GM12878 (cell line): ENCODE data around the gene GIGYF2. TPM values are rescaled to one million over a fixed set of nuclear protein-coding genes. Genes with fewer than 3 reads are reported as not detected.

Experiments
- BACH1 ChIP-seq: fragments of 450-650 bp; IDR thresholded peaks from 2 replicates; pipeline ENCODE4 v1.6.1; 2017; ENCODE audit warnings: mild to moderate bottlenecking, borderline replicate concordance
- LARP7 ChIP-seq: fragments of 450-650 bp; IDR thresholded peaks from 2 replicates; pipeline ENCODE4 v1.6.1; 2017; ENCODE audit warnings: mild to moderate bottlenecking
- MYC ChIP-seq: IDR thresholded peaks from 2 replicates; pipeline ENCODE4 v1.6.1; 2011; ENCODE audit warnings: mild to moderate bottlenecking, low read length, moderate library complexity, inconsistent platforms; ENCODE audit not compliant: insufficient read depth, insufficient replicate concordance, insufficient read length, severe bottlenecking
- RCOR1 ChIP-seq: conservative IDR thresholded peaks from 2 replicates; pipeline ENCODE4 v1.6.1; 2012; ENCODE audit warnings: low read depth, low read length, improper control_type of control experiment
- SP1 ChIP-seq: IDR thresholded peaks from one replicate; pipeline ENCODE4 v1.6.1; 2011; ENCODE audit warnings: low read depth, low read length
- SUPT20H ChIP-seq: IDR thresholded peaks from 2 replicates; pipeline ENCODE4 v1.6.1; 2011; ENCODE audit warnings: low read depth, mild to moderate bottlenecking, low read length, moderate library complexity, borderline replicate concordance; ENCODE audit not compliant: control insufficient read depth
- polyA plus RNA-seq, 11 experiments: library from polyadenylated mRNA; depleted of rRNA in 4 of 11; unstranded in 6 of 11; stranded (reverse) in 5 of 11; fragments of >200 nt; fragmentation: Nextera tagmentation in 4 of 11; fragmentation: Illumina TruSeq in 1 of 11; extraction: Ambion mirVana in 4 of 11; extraction: Trizol in 1 of 11; gene quantifications; 1 replicate in 1 of 11; 2 replicates in 10 of 11; pipeline versions ENCODE4 v1.2.1 to v1.2.3, GENCODE V29; 2011 to 2016; ENCODE audit warnings: inconsistent platforms in 2 of 11, missing spikeins in 2 of 11, low read depth in 1 of 11
- total RNA-seq, 4 experiments: library from RNA; depleted of rRNA in 3 of 4; stranded (reverse); fragments of >200 nt in 3 of 4; fragmentation: Illumina TruSeq in 1 of 4; extraction: Trizol in 1 of 4; gene quantifications; 2 replicates each; pipeline versions ENCODE4 v1.2.1 to v1.2.3, GENCODE V29; 2013 to 2021
- TF ChIP-seq, protein P1 (sequence below): fragments of 150-350 bp; IDR thresholded peaks from 2 replicates; pipeline ENCODE4 v1.6.1; 2016; ENCODE audit warnings: low read depth, low read length
- TF ChIP-seq, protein P2 (sequence below): fragments of 450-650 bp; conservative IDR thresholded peaks from 2 replicates; pipeline ENCODE4 v1.6.1; 2017; ENCODE audit warnings: mild to moderate bottlenecking, moderate library complexity
- TF ChIP-seq, protein P3 (sequence below): fragments of 450-650 bp; IDR thresholded peaks from 2 replicates; pipeline ENCODE4 v1.6.1; 2017; ENCODE audit warnings: mild to moderate bottlenecking, moderate library complexity

GIGYF2 gene
- total and polyA plus RNA-seq, 10 of the 15 experiments (the other 5 are each of a cell fraction or from before 2014, with no cell fraction given) = 12.2 to 47.2 (median 39.0) TPM

DNA sequence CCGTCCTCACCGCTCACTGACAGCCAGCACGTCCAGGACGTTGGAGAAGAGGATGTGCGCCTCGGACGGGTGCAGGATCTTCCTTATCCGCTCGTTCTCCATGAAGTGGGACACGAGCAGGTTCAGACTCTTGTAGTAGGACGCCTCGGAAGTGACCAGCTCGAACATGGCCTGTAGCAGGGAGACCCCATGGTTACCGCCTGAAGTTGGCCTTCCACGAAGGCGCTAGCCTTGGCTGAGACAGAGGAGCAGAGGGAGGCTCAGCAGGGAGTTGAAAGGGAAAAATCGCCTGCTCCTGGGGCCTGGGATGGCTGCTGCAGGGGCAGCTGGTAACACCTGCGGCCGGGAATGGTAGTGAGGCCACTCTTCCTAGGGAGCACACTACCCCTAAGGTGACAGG is 197.6 kb downstream of the GIGYF2 start (continued):
- TF ChIP-seq LARP7 (no peak), RCOR1 (no peak), SUPT20H (no peak), SP1 (no peak), MYC (no peak), BACH1 (no peak)
- TF ChIP-seq, protein P1, sequence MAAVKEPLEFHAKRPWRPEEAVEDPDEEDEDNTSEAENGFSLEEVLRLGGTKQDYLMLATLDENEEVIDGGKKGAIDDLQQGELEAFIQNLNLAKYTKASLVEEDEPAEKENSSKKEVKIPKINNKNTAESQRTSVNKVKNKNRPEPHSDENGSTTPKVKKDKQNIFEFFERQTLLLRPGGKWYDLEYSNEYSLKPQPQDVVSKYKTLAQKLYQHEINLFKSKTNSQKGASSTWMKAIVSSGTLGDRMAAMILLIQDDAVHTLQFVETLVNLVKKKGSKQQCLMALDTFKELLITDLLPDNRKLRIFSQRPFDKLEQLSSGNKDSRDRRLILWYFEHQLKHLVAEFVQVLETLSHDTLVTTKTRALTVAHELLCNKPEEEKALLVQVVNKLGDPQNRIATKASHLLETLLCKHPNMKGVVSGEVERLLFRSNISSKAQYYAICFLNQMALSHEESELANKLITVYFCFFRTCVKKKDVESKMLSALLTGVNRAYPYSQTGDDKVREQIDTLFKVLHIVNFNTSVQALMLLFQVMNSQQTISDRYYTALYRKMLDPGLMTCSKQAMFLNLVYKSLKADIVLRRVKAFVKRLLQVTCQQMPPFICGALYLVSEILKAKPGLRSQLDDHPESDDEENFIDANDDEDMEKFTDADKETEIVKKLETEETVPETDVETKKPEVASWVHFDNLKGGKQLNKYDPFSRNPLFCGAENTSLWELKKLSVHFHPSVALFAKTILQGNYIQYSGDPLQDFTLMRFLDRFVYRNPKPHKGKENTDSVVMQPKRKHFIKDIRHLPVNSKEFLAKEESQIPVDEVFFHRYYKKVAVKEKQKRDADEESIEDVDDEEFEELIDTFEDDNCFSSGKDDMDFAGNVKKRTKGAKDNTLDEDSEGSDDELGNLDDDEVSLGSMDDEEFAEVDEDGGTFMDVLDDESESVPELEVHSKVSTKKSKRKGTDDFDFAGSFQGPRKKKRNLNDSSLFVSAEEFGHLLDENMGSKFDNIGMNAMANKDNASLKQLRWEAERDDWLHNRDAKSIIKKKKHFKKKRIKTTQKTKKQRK = no peak
- TF ChIP-seq, protein P2, sequence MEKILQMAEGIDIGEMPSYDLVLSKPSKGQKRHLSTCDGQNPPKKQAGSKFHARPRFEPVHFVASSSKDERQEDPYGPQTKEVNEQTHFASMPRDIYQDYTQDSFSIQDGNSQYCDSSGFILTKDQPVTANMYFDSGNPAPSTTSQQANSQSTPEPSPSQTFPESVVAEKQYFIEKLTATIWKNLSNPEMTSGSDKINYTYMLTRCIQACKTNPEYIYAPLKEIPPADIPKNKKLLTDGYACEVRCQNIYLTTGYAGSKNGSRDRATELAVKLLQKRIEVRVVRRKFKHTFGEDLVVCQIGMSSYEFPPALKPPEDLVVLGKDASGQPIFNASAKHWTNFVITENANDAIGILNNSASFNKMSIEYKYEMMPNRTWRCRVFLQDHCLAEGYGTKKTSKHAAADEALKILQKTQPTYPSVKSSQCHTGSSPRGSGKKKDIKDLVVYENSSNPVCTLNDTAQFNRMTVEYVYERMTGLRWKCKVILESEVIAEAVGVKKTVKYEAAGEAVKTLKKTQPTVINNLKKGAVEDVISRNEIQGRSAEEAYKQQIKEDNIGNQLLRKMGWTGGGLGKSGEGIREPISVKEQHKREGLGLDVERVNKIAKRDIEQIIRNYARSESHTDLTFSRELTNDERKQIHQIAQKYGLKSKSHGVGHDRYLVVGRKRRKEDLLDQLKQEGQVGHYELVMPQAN = no peak
- TF ChIP-seq, protein P3, sequence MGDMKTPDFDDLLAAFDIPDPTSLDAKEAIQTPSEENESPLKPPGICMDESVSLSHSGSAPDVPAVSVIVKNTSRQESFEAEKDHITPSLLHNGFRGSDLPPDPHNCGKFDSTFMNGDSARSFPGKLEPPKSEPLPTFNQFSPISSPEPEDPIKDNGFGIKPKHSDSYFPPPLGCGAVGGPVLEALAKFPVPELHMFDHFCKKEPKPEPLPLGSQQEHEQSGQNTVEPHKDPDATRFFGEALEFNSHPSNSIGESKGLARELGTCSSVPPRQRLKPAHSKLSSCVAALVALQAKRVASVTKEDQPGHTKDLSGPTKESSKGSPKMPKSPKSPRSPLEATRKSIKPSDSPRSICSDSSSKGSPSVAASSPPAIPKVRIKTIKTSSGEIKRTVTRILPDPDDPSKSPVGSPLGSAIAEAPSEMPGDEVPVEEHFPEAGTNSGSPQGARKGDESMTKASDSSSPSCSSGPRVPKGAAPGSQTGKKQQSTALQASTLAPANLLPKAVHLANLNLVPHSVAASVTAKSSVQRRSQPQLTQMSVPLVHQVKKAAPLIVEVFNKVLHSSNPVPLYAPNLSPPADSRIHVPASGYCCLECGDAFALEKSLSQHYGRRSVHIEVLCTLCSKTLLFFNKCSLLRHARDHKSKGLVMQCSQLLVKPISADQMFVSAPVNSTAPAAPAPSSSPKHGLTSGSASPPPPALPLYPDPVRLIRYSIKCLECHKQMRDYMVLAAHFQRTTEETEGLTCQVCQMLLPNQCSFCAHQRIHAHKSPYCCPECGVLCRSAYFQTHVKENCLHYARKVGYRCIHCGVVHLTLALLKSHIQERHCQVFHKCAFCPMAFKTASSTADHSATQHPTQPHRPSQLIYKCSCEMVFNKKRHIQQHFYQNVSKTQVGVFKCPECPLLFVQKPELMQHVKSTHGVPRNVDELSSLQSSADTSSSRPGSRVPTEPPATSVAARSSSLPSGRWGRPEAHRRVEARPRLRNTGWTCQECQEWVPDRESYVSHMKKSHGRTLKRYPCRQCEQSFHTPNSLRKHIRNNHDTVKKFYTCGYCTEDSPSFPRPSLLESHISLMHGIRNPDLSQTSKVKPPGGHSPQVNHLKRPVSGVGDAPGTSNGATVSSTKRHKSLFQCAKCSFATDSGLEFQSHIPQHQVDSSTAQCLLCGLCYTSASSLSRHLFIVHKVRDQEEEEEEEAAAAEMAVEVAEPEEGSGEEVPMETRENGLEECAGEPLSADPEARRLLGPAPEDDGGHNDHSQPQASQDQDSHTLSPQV = no peak
